Endothelial cell of umbilical vein (primary cell): Measurements from ENCODE around the gene STX11. TPM values are rescaled to one million over a fixed set of nuclear protein-coding genes. Genes with fewer than 3 reads are reported as not detected.

Source experiments
- BruUV-seq: library from RNA; stranded (reverse); fragments of 400-500 nt; replicated peaks from 2 replicates; lab custom pipeline; 2021; lab: Mats Ljungman, UMichigan
- CTCF ChIA-PET: fragments of 300-600, 350-600 bp; sonication (Branson Sonifier 250); formaldehyde crosslinking; loops from one replicate; lab custom pipeline; 2021; ENCODE audit warnings: antibody characterized with exemption, inconsistent platforms; lab: Charles Lee
- POLR2A ChIA-PET: fragments of 300-600, 350-600 bp; sonication (Branson Sonifier 250); formaldehyde crosslinking; loops from one replicate; lab custom pipeline; 2021; ENCODE audit warnings: antibody characterized with exemption, inconsistent platforms; lab: Charles Lee
- DNase-seq: peaks from one replicate; pipeline ENCODE4 v3.0.0-alpha.2; 2011; ENCODE audit warnings: low read depth, low spot score
- FAIRE-seq: peaks from 2 replicates; lab custom pipeline; 2011; peaks lifted over from hg19 to GRCh38; lab: Jason Lieb, UNC
- H2AFZ ChIP-seq: 2 replicates; pipeline ENCODE4 v1.6.0; 2012; ENCODE audit warnings: low read depth, low read length, control low read depth, inconsistent platforms
- H3K27ac ChIP-seq: 2 replicates; pipeline ENCODE4 v1.5.1; 2011; ENCODE audit warnings: low read depth, mild to moderate bottlenecking, control low read depth, low read length, moderate library complexity; ENCODE audit not compliant: insufficient read depth
- H3K27me3 ChIP-seq, 2 experiments: 2 replicates each; pipeline versions ENCODE4 v1.6.0 to v1.6.1; 2011; ENCODE audit warnings: low read length in 2 of 2, mixed read lengths in 1 of 2; ENCODE audit not compliant: control insufficient read depth in 2 of 2, insufficient read depth in 2 of 2
- H3K36me3 ChIP-seq, 2 experiments: 2 replicates in 1 of 2; 3 replicates in 1 of 2; pipeline ENCODE4 v1.5.1; 2011; ENCODE audit warnings: low read length in 2 of 2, mild to moderate bottlenecking in 1 of 2, moderate library complexity in 1 of 2; ENCODE audit not compliant: control insufficient read depth in 2 of 2, insufficient read depth in 2 of 2; ENCODE audit errors: extremely low read depth in 1 of 2
- H3K4me1 ChIP-seq: 3 replicates; pipeline ENCODE4 v1.5.1; 2011; ENCODE audit warnings: mild to moderate bottlenecking, low read length; ENCODE audit not compliant: control insufficient read depth, insufficient read depth; ENCODE audit errors: extremely low read depth
- H3K4me2 ChIP-seq: 2 replicates; pipeline ENCODE4 v1.6.1; 2011; ENCODE audit warnings: low read length, control low read depth, mixed read lengths; ENCODE audit not compliant: insufficient read depth
- H3K4me3 ChIP-seq, 3 experiments: fragments of 200-600 bp in 1 of 3; sonication (generic), shearing (Covaris generic) in 1 of 3; replicated peaks in 1 of 3; 2 replicates each; pipeline ENCODE4 v1.5.1; 2011 to 2016; ENCODE audit warnings: control low read depth in 3 of 3, low read length in 3 of 3, mild to moderate bottlenecking in 2 of 3, inconsistent platforms in 1 of 3, low read depth in 1 of 3, moderate library complexity in 1 of 3; ENCODE audit not compliant: insufficient read depth in 1 of 3
- H3K79me2 ChIP-seq: 2 replicates; pipeline ENCODE4 v1.6.0; 2012; ENCODE audit warnings: low read length, inconsistent platforms; ENCODE audit not compliant: control insufficient read depth, insufficient read depth
- H3K9ac ChIP-seq: replicated peaks from 2 replicates; pipeline ENCODE3; 2011; ENCODE audit warnings: low read length, control low read depth; ENCODE audit not compliant: insufficient read depth; ENCODE audit errors: extremely low read depth
- H3K9me1 ChIP-seq: replicated peaks from 3 replicates; pipeline ENCODE4 v1.6.0; 2011; ENCODE audit warnings: mild to moderate bottlenecking, low read length; ENCODE audit not compliant: control insufficient read depth, insufficient read depth; ENCODE audit errors: extremely low read depth
- H3K9me3 ChIP-seq: replicated peaks from 2 replicates; pipeline ENCODE4 v1.5.1; 2012; ENCODE audit warnings: low read length, inconsistent platforms; ENCODE audit not compliant: control insufficient read depth, insufficient read depth
- H4K20me1 ChIP-seq: replicated peaks from 2 replicates; pipeline ENCODE3; 2011; ENCODE audit warnings: mild to moderate bottlenecking, low read length; ENCODE audit not compliant: control insufficient read depth, insufficient read depth; ENCODE audit errors: extremely low read depth
- CTCF ChIP-seq, 2 donors: IDR thresholded peaks; 1 replicate in 1 of 2; 2 replicates in 1 of 2; pipeline ENCODE4 v1.5.1; 2011; ENCODE audit warnings: low read length in 2 of 2, mild to moderate bottlenecking in 2 of 2, moderate library complexity in 2 of 2, control low read depth in 1 of 2, inconsistent platforms in 1 of 2, low read depth in 1 of 2; ENCODE audit not compliant: insufficient read depth in 1 of 2; ENCODE audit errors: extremely low read depth in 1 of 2
- JUN ChIP-seq: IDR thresholded peaks from 2 replicates; pipeline ENCODE4 v1.6.1; 2011; ENCODE audit warnings: borderline replicate concordance, low read depth; ENCODE audit not compliant: insufficient read length, insufficient read depth
- MYC ChIP-seq: IDR thresholded peaks from one replicate; pipeline ENCODE4 v1.6.1; 2011; ENCODE audit warnings: mild to moderate bottlenecking, low read depth, low read length
- POLR2AphosphoS5 ChIP-seq: IDR thresholded peaks from 2 replicates; pipeline ENCODE4 v1.6.1; 2012; ENCODE audit warnings: low read depth, mild to moderate bottlenecking, control low read depth, low read length, moderate library complexity; ENCODE audit not compliant: insufficient read depth
- dilution Hi-C: fragments of 300-500 bp; cut with MboI; formaldehyde crosslinking; loops from one replicate; pipeline ENCODE4 v1.15.0; 2019; ENCODE audit warnings: low sequenced_read_pairs; ENCODE audit not compliant: extremely low pct_ligation_motif_present
- intact Hi-C: fragments of 100-400 bp; cut with micrococcal nuclease; formaldehyde crosslinking; loops from one replicate; pipeline ENCODE4 v1.10.0; 2022
- polyA plus RNA-seq, 4 experiments: library from polyadenylated mRNA; depleted of rRNA in 3 of 4; stranded (reverse) in 3 of 4; unstranded in 1 of 4; fragments of >200 nt; gene quantifications; 2 replicates each; pipeline versions ENCODE4 v1.2.1 to v1.2.3, GENCODE V29; 2011 to 2012; ENCODE audit warnings: missing spikeins in 1 of 4
- total RNA-seq: library from RNA; stranded (reverse); gene quantifications from 2 replicates; pipeline ENCODE4 v1.2.3, GENCODE V29; 2021

The STX11 gene
- total and polyA plus RNA-seq, 2 donors (not counting 3 experiments of a cell fraction or from before 2014, with no cell fraction given) = 4.7 to 8.9 TPM

GRCh38 chr6:144186817-144187625 is 36.7 kb downstream of the STX11 start:
- Histone ChIP-seq H3K9me3 (no peaks in the 10 kb centered on the region), H4K20me1 (no peaks in the 10 kb centered on the region), H3K27ac (no peak overlapping the region), H3K36me3 (peaks cover 4% of the 10 kb centered on the region in 2 experiments), H3K79me2 (no peaks in the 10 kb centered on the region), H3K9ac (no peak overlapping the region), H3K4me3 (no peak overlapping the region), H3K4me2 (no peak overlapping the region), H2AFZ (no peak overlapping the region), H3K27me3 (no peaks in the 10 kb centered on the region), H3K9me1 (no peaks in the 10 kb centered on the region), H3K4me1 (peaks cover 14% of the 10 kb centered on the region)
- BruUV-seq = no TSS peak
- CTCF ChIA-PET = no interaction called here
- dilution Hi-C loops (no loop called here), intact Hi-C loops (no loop called here)
- FAIRE-seq (no peak), DNase-seq (no peak)
- TF ChIP-seq MYC (no peak), POLR2AphosphoS5 (no peak), JUN (no peak), CTCF (IDR thresholded peaks at IDR 0.05; ENCODE audit: extremely low read depth in 1 of 2, insufficient read depth in 1 of 2, low read depth in 1 of 2, low read length in 2 of 2) (no peak)
- POLR2A ChIA-PET = no interaction called here
